ENCODE data around the gene NR3C2. TPM values are rescaled to one million over a fixed set of nuclear protein-coding genes. Genes with fewer than 3 reads are reported as not detected.

The NR3C2 gene
- total RNA-seq, 5 donors from 2014 or later (not counting 1 experiment from before 2014, with no cell fraction given) = 33.5 to 60.4 (median 34.5) TPM

GRCh38 chr4:148118633-148119032 is 323.6 kb downstream of the NR3C2 start:
- DNase-seq (no peak), ATAC-seq (replicated peaks in 1 of 4) (no peak)
- no peak overlapping the region for H3K4me3 ChIP-seq (ENCODE audit: control insufficient read depth in 1 of 2, extremely low read depth in 1 of 2, low read length in 1 of 2)
- peaks cover 0 to 23% of the 10 kb centered on the region in 2 donors for H3K36me3 ChIP-seq (ENCODE audit: control insufficient read depth in 2 of 2, extremely low read depth in 1 of 2, insufficient read depth in 1 of 2, low read length in 1 of 2)
- peaks cover 72% of the 10 kb centered on the region for H3K36me3 Mint-ChIP-seq
- 90% methylated on average over 3 of the region's 3 CpGs for WGBS (ENCODE audit: insufficient coverage)
- no peaks in the 10 kb centered on the region for H3K9me3 ChIP-seq
- ChIA-PET CTCF (no interaction called here), POLR2A (interaction anchor here in 1 of 2 donors (0.7 kb wide), 1 partner anchor 835 kb away, joined by 5 read pairs; no protein-coding TSS in a partner anchor)
- no peak overlapping the region for H3K4me3 Mint-ChIP-seq
- no peaks in the 10 kb centered on the region for H3K4me1 ChIP-seq (ENCODE audit: control insufficient read depth in 1 of 2, extremely low read depth in 1 of 2, insufficient read depth in 2 of 2, low read length in 2 of 2)
- no peaks in the 10 kb centered on the region for H3K27me3 Mint-ChIP-seq
- peaks cover 40 to 44% (median 41%) of the 10 kb centered on the region in 3 donors for H3K4me1 Mint-ChIP-seq
- peaks cover 6 to 7% (median 6%) of the 10 kb centered on the region in 3 donors for H3K9me3 Mint-ChIP-seq
- no peaks in the 10 kb centered on the region for H3K27me3 ChIP-seq (replicated peaks in 1 of 2; ENCODE audit: control insufficient read depth in 2 of 2, extremely low read depth in 1 of 2, insufficient read depth in 2 of 2, low read length in 1 of 2)
- no peak overlapping the region for H3K27ac ChIP-seq (ENCODE audit: low read length)
- no peak overlapping the region for H3K27ac Mint-ChIP-seq

GRCh38 chr4:148118179-148118578 is 324.0 kb downstream of the NR3C2 start:
- Mint-ChIP-seq H3K9me3 (peaks cover 2% of the 10 kb centered on the region in 3 donors), H3K36me3 (peaks cover 71% of the 10 kb centered on the region), H3K27ac (peak overlapping the region in 1 of 2 donors; percentile 50), H3K4me3 (no peak overlapping the region), H3K4me1 (peaks cover 43 to 48% (median 44%) of the 10 kb centered on the region in 3 donors), H3K27me3 (no peaks in the 10 kb centered on the region)
- Histone ChIP-seq H3K27me3 (replicated peaks in 1 of 2; ENCODE audit: control insufficient read depth in 2 of 2, extremely low read depth in 1 of 2, insufficient read depth in 2 of 2, low read length in 1 of 2) (no peaks in the 10 kb centered on the region), H3K4me3 (ENCODE audit: control insufficient read depth in 1 of 2, extremely low read depth in 1 of 2, low read length in 1 of 2) (no peak overlapping the region), H3K4me1 (ENCODE audit: control insufficient read depth in 1 of 2, extremely low read depth in 1 of 2, insufficient read depth in 2 of 2, low read length in 2 of 2) (no peaks in the 10 kb centered on the region), H3K9me3 (no peaks in the 10 kb centered on the region), H3K27ac (ENCODE audit: low read length) (no peak overlapping the region), H3K36me3 (ENCODE audit: control insufficient read depth in 2 of 2, extremely low read depth in 1 of 2, insufficient read depth in 1 of 2, low read length in 1 of 2) (peaks cover 0 to 23% of the 10 kb centered on the region in 2 donors)
- WGBS (ENCODE audit: insufficient coverage) = 95% methylated on average over 4 of the region's 4 CpGs
- CTCF ChIA-PET = no interaction called here
- ATAC-seq (replicated peaks in 1 of 4) (no peak), DNase-seq (no peak)
- POLR2A ChIA-PET = interaction anchor here in 1 of 2 donors (0.7 kb wide), 1 partner anchor 836 kb away, joined by 5 read pairs; no protein-coding TSS in a partner anchor

- Mint-ChIP-seq H3K4me1 (peaks cover 52 to 59% (median 52%) of the 10 kb centered on the region in 3 donors), H3K4me3 (no peak overlapping the region)
Observed at GRCh38 chr4:148116969-148117368, 325.2 kb downstream of the NR3C2 start.

GRCh38 chr4:148116264-148116663 is 325.9 kb downstream of the NR3C2 start:
- ChIA-PET CTCF (no interaction called here), POLR2A (no interaction called here)
- WGBS (ENCODE audit: insufficient coverage) = 71% methylated on average over 1 of the region's 2 CpGs
- Mint-ChIP-seq H3K27me3 (no peaks in the 10 kb centered on the region), H3K36me3 (peaks cover 70% of the 10 kb centered on the region), H3K4me3 (no peak overlapping the region), H3K4me1 (peaks cover 52 to 64% (median 59%) of the 10 kb centered on the region in 3 donors), H3K9me3 (no peaks in the 10 kb centered on the region), H3K27ac (peak overlapping the region in 1 of 2 donors; percentile 7)
- no peak for ATAC-seq (replicated peaks in 1 of 4)
- Histone ChIP-seq H3K36me3 (ENCODE audit: control insufficient read depth in 2 of 2, extremely low read depth in 1 of 2, insufficient read depth in 1 of 2, low read length in 1 of 2) (peaks cover 0 to 25% of the 10 kb centered on the region in 2 donors), H3K27ac (ENCODE audit: low read length) (no peak overlapping the region), H3K27me3 (replicated peaks in 1 of 2; ENCODE audit: control insufficient read depth in 2 of 2, extremely low read depth in 1 of 2, insufficient read depth in 2 of 2, low read length in 1 of 2) (no peaks in the 10 kb centered on the region), H3K9me3 (no peaks in the 10 kb centered on the region), H3K4me1 (ENCODE audit: control insufficient read depth in 1 of 2, extremely low read depth in 1 of 2, insufficient read depth in 2 of 2, low read length in 2 of 2) (peaks cover 0 to 9% of the 10 kb centered on the region in 2 experiments), H3K4me3 (ENCODE audit: control insufficient read depth in 1 of 2, extremely low read depth in 1 of 2, low read length in 1 of 2) (no peak overlapping the region)
- DNase-seq = no peak

More at GRCh38 chr4:148116969-148117368, 325.2 kb downstream of the NR3C2 start:
- Mint-ChIP-seq H3K9me3 (no peaks in the 10 kb centered on the region), H3K27me3 (no peaks in the 10 kb centered on the region), H3K27ac (peak overlapping the region; percentile 7 to 43), H3K36me3 (peaks cover 70% of the 10 kb centered on the region)
- no peak for ATAC-seq (replicated peaks in 1 of 4)
- CTCF ChIA-PET = no interaction called here
- no peaks in the 10 kb centered on the region for H3K9me3 ChIP-seq
- DNase-seq = no peak
- H3K36me3 ChIP-seq (ENCODE audit: control insufficient read depth in 2 of 2, extremely low read depth in 1 of 2, insufficient read depth in 1 of 2, low read length in 1 of 2) = peaks cover 0 to 23% of the 10 kb centered on the region in 2 donors
- H3K4me3 ChIP-seq (ENCODE audit: control insufficient read depth in 1 of 2, extremely low read depth in 1 of 2, low read length in 1 of 2) = no peak overlapping the region
- H3K27me3 ChIP-seq (replicated peaks in 1 of 2; ENCODE audit: control insufficient read depth in 2 of 2, extremely low read depth in 1 of 2, insufficient read depth in 2 of 2, low read length in 1 of 2) = no peaks in the 10 kb centered on the region
- H3K4me1 ChIP-seq (ENCODE audit: control insufficient read depth in 1 of 2, extremely low read depth in 1 of 2, insufficient read depth in 2 of 2, low read length in 2 of 2) = peaks cover 0 to 4% of the 10 kb centered on the region in 2 experiments
- 90% methylated on average over 2 of the region's 4 CpGs for WGBS (ENCODE audit: insufficient coverage)
- no peak overlapping the region for H3K27ac ChIP-seq (ENCODE audit: low read length)
- POLR2A ChIA-PET = interaction anchor here in 1 of 2 donors (0.6 kb wide), 1 partner anchor 417 kb away, joined by 3 read pairs; no protein-coding TSS in a partner anchor

GRCh38 chr4:148114436-148114835 is 327.8 kb downstream of the NR3C2 start:
- Histone ChIP-seq H3K36me3 (ENCODE audit: control insufficient read depth in 2 of 2, extremely low read depth in 1 of 2, insufficient read depth in 1 of 2, low read length in 1 of 2) (peaks cover 0 to 19% of the 10 kb centered on the region in 2 donors), H3K9me3 (no peaks in the 10 kb centered on the region), H3K4me1 (ENCODE audit: control insufficient read depth in 1 of 2, extremely low read depth in 1 of 2, insufficient read depth in 2 of 2, low read length in 2 of 2) (peaks cover 0 to 9% of the 10 kb centered on the region in 2 experiments), H3K4me3 (ENCODE audit: control insufficient read depth in 1 of 2, extremely low read depth in 1 of 2, low read length in 1 of 2) (no peak overlapping the region), H3K27ac (ENCODE audit: low read length) (no peak overlapping the region), H3K27me3 (replicated peaks in 1 of 2; ENCODE audit: control insufficient read depth in 2 of 2, extremely low read depth in 1 of 2, insufficient read depth in 2 of 2, low read length in 1 of 2) (no peaks in the 10 kb centered on the region)
- no peak overlapping the region for H3K27ac Mint-ChIP-seq
- H3K9me3 Mint-ChIP-seq = no peaks in the 10 kb centered on the region
- ATAC-seq (replicated peaks in 1 of 4) (no peak), DNase-seq (no peak)
- POLR2A ChIA-PET = no interaction called here
- H3K4me3 Mint-ChIP-seq = no peak overlapping the region
- CTCF ChIA-PET = no interaction called here
- H3K36me3 Mint-ChIP-seq = peaks cover 71% of the 10 kb centered on the region
- no peaks in the 10 kb centered on the region for H3K27me3 Mint-ChIP-seq
- H3K4me1 Mint-ChIP-seq = peaks cover 56 to 60% (median 59%) of the 10 kb centered on the region in 3 donors

GRCh38 chr4:148112231-148112982 is 329.8 kb downstream of the NR3C2 start:
- Histone ChIP-seq H3K9me3 (no peaks in the 10 kb centered on the region), H3K4me3 (ENCODE audit: control insufficient read depth in 1 of 2, extremely low read depth in 1 of 2, low read length in 1 of 2) (no peak overlapping the region), H3K27ac (ENCODE audit: low read length) (no peak overlapping the region), H3K36me3 (ENCODE audit: control insufficient read depth in 2 of 2, extremely low read depth in 1 of 2, insufficient read depth in 1 of 2, low read length in 1 of 2) (peaks cover 0 to 23% of the 10 kb centered on the region in 2 donors), H3K4me1 (ENCODE audit: control insufficient read depth in 1 of 2, extremely low read depth in 1 of 2, insufficient read depth in 2 of 2, low read length in 2 of 2) (peaks cover 0 to 9% of the 10 kb centered on the region in 2 experiments), H3K27me3 (replicated peaks in 1 of 2; ENCODE audit: control insufficient read depth in 2 of 2, extremely low read depth in 1 of 2, insufficient read depth in 2 of 2, low read length in 1 of 2) (no peaks in the 10 kb centered on the region)
- Mint-ChIP-seq H3K36me3 (peaks cover 69% of the 10 kb centered on the region), H3K4me1 (peaks cover 37 to 46% (median 39%) of the 10 kb centered on the region in 3 donors), H3K9me3 (peaks cover 0 to 2% (median 0%) of the 10 kb centered on the region in 3 donors), H3K27me3 (no peaks in the 10 kb centered on the region), H3K27ac (peak overlapping the region in 1 of 2 donors; percentile 31), H3K4me3 (no peak overlapping the region)
- no CpG with 5 or more reads among the region's 4 CpGs for WGBS (ENCODE audit: insufficient coverage)
- ATAC-seq (replicated peaks in 1 of 4) = peak in 3 of 4 experiments; percentile 46 to 57 (median 56)
- CTCF ChIA-PET = no interaction called here
- POLR2A ChIA-PET = no interaction called here
- DNase-seq = no peak
